Gastroesophageal sphincter (tissue), 4 donors: ENCODE measurements around the gene DEK. TPM values are rescaled to one million over a fixed set of nuclear protein-coding genes. Genes with fewer than 3 reads are reported as not detected.

ENCODE experiments used
- ATAC-seq: fragments of 150-250 bp; one replicate; pipeline ENCODE4 v1.9.1; 2016; ENCODE audit warnings: mild to moderate bottlenecking, moderate library complexity
- H3K27ac ChIP-seq, 4 donors: fragments of 200-600 bp; sonication (generic) in 3 of 4; 1 replicate in 3 of 4; 2 replicates in 1 of 4; pipeline ENCODE4 v1.5.1; 2016 to 2019
- H3K27me3 ChIP-seq: fragments of 200-600 bp; sonication (generic); one replicate; pipeline ENCODE4 v1.5.1; 2019
- H3K36me3 ChIP-seq, 2 donors: fragments of 200-600 bp; sonication (generic); one replicate each; pipeline ENCODE4 v1.5.1; 2019; ENCODE audit warnings: control low read depth in 1 of 2
- H3K4me1 ChIP-seq, 3 donors: fragments of 200-600 bp; sonication (generic); 1 replicate in 2 of 3; 2 replicates in 1 of 3; pipeline ENCODE4 v1.5.1; 2016 to 2019; ENCODE audit warnings: control low read depth in 2 of 3
- H3K4me3 ChIP-seq, 2 donors: fragments of 200-600 bp; sonication (generic); one replicate each; pipeline ENCODE4 v1.5.1; 2019; ENCODE audit warnings: mild to moderate bottlenecking in 1 of 2, moderate library complexity in 1 of 2
- H3K9me3 ChIP-seq, 3 donors: fragments of 200-600 bp; sonication (generic); one replicate each; pipeline ENCODE4 v1.5.1; 2017 to 2019; ENCODE audit warnings: control low read depth in 2 of 3
- EP300 ChIP-seq: sonication (generic); formaldehyde crosslinking; IDR thresholded peaks from one replicate; pipeline ENCODE4 v1.6.1; 2017; ENCODE audit warnings: antibody characterized with exemption, mild to moderate bottlenecking
- POLR2A ChIP-seq, 2 donors: fragments of 450-650 bp; IDR thresholded peaks; one replicate each; pipeline ENCODE4 v1.6.1; 2017; ENCODE audit warnings: antibody characterized with exemption in 2 of 2, mild to moderate bottlenecking in 2 of 2, moderate library complexity in 1 of 2
- POLR2AphosphoS5 ChIP-seq: sonication (generic); formaldehyde crosslinking; IDR thresholded peaks from one replicate; pipeline ENCODE4 v1.6.1; 2017; ENCODE audit warnings: antibody characterized with exemption
- WGBS, 2 donors: methylation state at CpG; one replicate each; pipeline ENCODE4 v1.1.5; 2018; ENCODE audit warnings: low coverage in 1 of 2; 5-methylcytosine and 5-hydroxymethylcytosine counted together
- total RNA-seq, 4 donors: library from RNA; depleted of rRNA; stranded (reverse); fragments of >200 nt; gene quantifications; one replicate each; pipeline ENCODE4 v1.1.0, GENCODE V29; 2016
- TF ChIP-seq, protein P1 (sequence below), 4 experiments: fragments of 200-600 bp in 2 of 4; fragments of 450-650 bp in 2 of 4; sonication (generic) in 1 of 4; IDR thresholded peaks; one replicate each; pipeline ENCODE4 v1.5.1; 2017 to 2019; ENCODE audit warnings: antibody characterized with exemption in 4 of 4, mild to moderate bottlenecking in 2 of 4, moderate library complexity in 2 of 4

The DEK gene
- total RNA-seq, 4 donors from 2014 or later, result 162 to 186 (median 177) TPM

DNA sequence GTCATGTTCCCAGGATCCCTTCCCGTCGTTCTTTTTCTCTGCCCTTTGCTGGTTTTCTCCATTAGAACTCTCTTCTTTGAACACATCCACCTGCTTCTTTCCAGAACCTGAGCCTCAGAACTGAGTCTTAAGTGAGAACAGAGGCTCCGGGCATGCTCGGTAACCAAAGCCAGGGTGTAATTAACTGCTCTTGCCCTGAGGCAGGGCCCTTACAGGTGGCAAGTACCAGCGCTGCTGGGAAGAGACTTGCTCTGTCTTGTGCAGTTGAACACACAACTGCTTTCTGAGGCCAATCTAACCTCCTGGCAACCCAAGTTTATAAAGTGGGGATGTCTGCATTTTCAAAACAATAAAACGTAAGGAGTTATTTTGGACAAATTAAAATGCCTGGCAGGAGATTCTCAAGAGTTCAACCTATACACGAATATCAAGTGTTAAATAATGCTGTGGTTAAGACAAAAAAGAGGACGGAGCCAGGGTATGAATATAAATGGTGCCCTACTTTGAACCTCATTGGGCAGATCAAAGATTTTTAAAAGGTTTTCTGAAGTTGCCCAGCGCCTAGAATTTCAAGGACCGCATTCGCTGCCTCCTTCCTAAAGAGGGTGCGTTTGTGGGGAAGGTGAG is 12.4 kb upstream of the DEK start:
- Histone ChIP-seq H3K36me3 (no peaks in the 10 kb centered on the region), H3K4me3 (peak overlapping the region in 1 of 2 donors; percentile 46), H3K27ac (no peak overlapping the region), H3K9me3 (no peaks in the 10 kb centered on the region), H3K4me1 (peaks cover 0 to 13% (median 0%) of the 10 kb centered on the region in 3 donors), H3K27me3 (peaks cover 64% of the 10 kb centered on the region)
- no peak for ATAC-seq
- 9 to 36% methylated on average over 7 to 8 of the region's 12 CpGs for WGBS, 2 donors
- TF ChIP-seq POLR2AphosphoS5, result no peak
- TF ChIP-seq EP300, result no peak
- TF ChIP-seq POLR2A (IDR thresholded peaks at IDR 0.05), result no peak
- TF ChIP-seq, protein P1, sequence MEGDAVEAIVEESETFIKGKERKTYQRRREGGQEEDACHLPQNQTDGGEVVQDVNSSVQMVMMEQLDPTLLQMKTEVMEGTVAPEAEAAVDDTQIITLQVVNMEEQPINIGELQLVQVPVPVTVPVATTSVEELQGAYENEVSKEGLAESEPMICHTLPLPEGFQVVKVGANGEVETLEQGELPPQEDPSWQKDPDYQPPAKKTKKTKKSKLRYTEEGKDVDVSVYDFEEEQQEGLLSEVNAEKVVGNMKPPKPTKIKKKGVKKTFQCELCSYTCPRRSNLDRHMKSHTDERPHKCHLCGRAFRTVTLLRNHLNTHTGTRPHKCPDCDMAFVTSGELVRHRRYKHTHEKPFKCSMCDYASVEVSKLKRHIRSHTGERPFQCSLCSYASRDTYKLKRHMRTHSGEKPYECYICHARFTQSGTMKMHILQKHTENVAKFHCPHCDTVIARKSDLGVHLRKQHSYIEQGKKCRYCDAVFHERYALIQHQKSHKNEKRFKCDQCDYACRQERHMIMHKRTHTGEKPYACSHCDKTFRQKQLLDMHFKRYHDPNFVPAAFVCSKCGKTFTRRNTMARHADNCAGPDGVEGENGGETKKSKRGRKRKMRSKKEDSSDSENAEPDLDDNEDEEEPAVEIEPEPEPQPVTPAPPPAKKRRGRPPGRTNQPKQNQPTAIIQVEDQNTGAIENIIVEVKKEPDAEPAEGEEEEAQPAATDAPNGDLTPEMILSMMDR (IDR thresholded peaks at IDR 0.05), result no peak

DNA sequence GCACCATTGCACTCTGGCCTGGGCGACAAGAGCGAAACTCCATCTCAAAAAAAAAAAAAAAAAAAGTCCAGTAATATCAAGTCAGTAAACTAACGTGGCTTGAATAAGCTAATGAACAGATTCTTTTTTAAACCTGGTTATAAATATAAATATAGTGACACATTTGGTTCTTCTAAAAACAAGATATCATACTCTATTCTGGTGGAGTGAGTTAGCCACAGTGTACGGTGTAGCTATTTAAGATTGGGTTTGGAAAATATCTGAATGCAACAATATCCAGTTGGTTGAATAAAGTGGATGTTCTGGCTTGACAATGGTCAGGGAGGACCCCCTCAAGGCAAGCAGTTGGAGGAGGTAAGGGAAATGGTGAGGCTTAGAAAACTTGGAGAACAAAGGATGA is 5.9 kb upstream of the DEK start:
- no peaks in the 10 kb centered on the region for H3K36me3 ChIP-seq
- H3K4me1 ChIP-seq, result peaks cover 0 to 4% (median 0%) of the 10 kb centered on the region in 3 donors
- no peak for TF ChIP-seq EP300
- TF ChIP-seq, protein P1 (IDR thresholded peaks at IDR 0.05), result no peak
- TF ChIP-seq POLR2A (IDR thresholded peaks at IDR 0.05), result no peak
- TF ChIP-seq POLR2AphosphoS5, result no peak
- no peak overlapping the region for H3K4me3 ChIP-seq
- no peak overlapping the region for H3K27ac ChIP-seq
- 89 to 96% methylated on average over 4 of the region's 4 CpGs for WGBS, 2 donors
- no peaks in the 10 kb centered on the region for H3K9me3 ChIP-seq
- no peak for ATAC-seq
- peaks cover 13% of the 10 kb centered on the region for H3K27me3 ChIP-seq

DNA sequence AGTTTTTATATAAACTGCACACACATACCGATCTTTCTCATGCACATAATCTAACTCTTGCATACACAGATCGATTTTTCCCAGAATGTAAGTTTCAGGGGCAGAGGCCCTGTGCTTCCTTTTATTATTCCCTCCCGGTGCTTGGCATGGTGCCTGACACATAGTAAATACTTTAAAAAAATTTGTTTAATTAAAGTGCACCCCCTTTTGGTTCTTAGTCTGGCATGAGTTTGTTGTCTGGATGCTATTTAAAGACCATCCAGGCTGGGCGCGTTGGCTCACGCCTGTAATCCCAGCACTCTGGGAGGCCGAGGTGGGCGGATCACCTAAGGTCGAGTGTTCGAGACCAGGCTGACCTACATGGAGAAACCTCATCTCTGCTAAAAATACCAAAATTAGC is 5.4 kb upstream of the DEK start:
- WGBS, 2 donors, result 25 to 48% methylated on average over 1 to 4 of the region's 10 CpGs
- H3K4me1 ChIP-seq, result peaks cover 0 to 9% (median 0%) of the 10 kb centered on the region in 3 donors

DNA sequence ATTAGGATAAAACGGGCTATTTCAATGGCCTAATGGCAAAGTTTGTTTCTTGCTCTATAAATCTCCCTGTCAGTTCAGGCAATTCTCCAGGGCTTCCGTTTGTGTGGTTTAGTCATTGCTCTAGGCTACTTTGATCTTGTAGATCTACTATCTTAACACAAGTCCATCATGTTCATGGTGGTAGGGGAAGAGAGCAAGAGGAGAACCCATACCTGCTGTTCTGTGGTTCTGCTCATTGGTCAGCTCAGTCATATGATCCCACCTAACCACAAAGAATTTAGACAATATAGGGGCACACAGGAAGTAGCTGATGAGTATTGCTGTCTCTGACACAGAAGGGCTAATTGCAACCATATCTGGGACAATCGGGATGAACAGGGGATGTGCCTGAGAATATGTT is 4.9 kb upstream of the DEK start:
- Histone ChIP-seq H3K9me3 (no peaks in the 10 kb centered on the region), H3K36me3 (no peaks in the 10 kb centered on the region), H3K27ac (no peak overlapping the region), H3K27me3 (peaks cover 10% of the 10 kb centered on the region), H3K4me3 (no peak overlapping the region), H3K4me1 (peaks cover 0 to 9% (median 0%) of the 10 kb centered on the region in 3 donors)
- 24 to 38% methylated on average over 3 of the region's 3 CpGs for WGBS, 2 donors
- ATAC-seq, result no peak
- TF ChIP-seq, protein P1 (IDR thresholded peaks at IDR 0.05), result no peak
- TF ChIP-seq POLR2A (IDR thresholded peaks at IDR 0.05), result no peak
- no peak for TF ChIP-seq EP300
- TF ChIP-seq POLR2AphosphoS5, result no peak

More for the DNA sequence above, 5.4 kb upstream of the DEK start:
- no peaks in the 10 kb centered on the region for H3K9me3 ChIP-seq
- no peak for ATAC-seq
- TF ChIP-seq, protein P1 (IDR thresholded peaks at IDR 0.05), result no peak
- TF ChIP-seq POLR2A (IDR thresholded peaks at IDR 0.05) (no peak), POLR2AphosphoS5 (no peak), EP300 (no peak)
- no peaks in the 10 kb centered on the region for H3K36me3 ChIP-seq
- H3K27ac ChIP-seq, result no peak overlapping the region
- H3K4me3 ChIP-seq, result no peak overlapping the region
- peaks cover 10% of the 10 kb centered on the region for H3K27me3 ChIP-seq

DNA sequence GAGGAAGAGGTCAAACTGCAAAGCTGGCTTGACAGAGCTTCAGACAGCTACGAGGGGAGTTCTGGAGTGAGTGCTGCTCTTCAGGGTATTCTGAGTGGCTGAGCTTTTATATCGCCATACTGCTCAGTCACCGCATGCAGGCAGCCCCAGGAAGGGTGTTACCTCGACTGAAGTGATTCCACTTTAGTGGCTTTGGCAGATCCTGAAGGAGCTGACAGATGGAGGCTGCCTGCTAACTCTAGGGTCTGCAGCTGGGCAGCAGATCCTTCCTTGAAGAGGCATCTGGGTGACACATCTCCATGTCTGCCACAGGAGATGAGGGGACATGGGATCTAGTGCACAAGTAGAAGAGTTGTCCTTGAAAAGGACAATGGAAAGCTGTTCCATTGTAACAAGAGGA is 3.7 kb upstream of the DEK start:
- no peak for ATAC-seq
- WGBS, 2 donors, result 76 to 100% methylated on average over 1 to 4 of the region's 4 CpGs
- no peaks in the 10 kb centered on the region for H3K9me3 ChIP-seq
- H3K27ac ChIP-seq, result no peak overlapping the region
- peaks cover 8% of the 10 kb centered on the region for H3K27me3 ChIP-seq
- no peak overlapping the region for H3K4me3 ChIP-seq
- no peak for TF ChIP-seq POLR2A (IDR thresholded peaks at IDR 0.05)
- peaks cover 0 to 12% (median under 1%) of the 10 kb centered on the region in 3 donors for H3K4me1 ChIP-seq
- no peaks in the 10 kb centered on the region for H3K36me3 ChIP-seq
